GM21528 (cell line): ENCODE results near the gene LARGE1.

Experiments
- ATAC-seq: cut with Tn5 transposase; IDR thresholded peaks from one replicate; pipeline ENCODE4 v1.9.1; 2021; ENCODE audit warnings: mild to moderate bottlenecking, moderate library complexity; ENCODE audit not compliant: unreplicated experiment, low FRiP score

Gene LARGE1

DNA sequence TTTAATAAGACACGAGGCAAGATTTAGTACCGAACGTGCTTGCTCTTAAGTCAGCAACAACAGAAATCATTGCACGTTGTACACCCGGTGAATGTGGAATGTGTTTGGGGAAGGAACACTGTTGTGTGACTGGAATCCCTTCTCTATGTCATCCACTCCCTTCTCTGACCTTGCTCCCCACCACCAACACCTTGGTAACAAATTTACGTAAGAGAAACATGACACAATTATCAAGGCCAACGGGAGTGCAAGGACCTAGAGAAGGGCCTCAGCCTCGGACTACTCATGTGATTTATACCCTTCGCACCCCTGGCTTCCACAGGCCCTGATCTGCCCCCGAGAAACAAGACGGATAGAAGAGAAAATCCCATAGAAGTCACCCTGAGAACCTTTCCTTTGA, 236.2 kb downstream of the LARGE1 start:
- no peak for ATAC-seq

- no peak for ATAC-seq
These were observed 237.3 kb downstream of the LARGE1 start for GRCh38 chr22:33682927-33683326.

- no peak for ATAC-seq
These were observed 239.6 kb downstream of the LARGE1 start for GRCh38 chr22:33680632-33681031.

GRCh38 chr22:33678523-33678922, 241.8 kb downstream of the LARGE1 start:
- ATAC-seq = no peak

DNA sequence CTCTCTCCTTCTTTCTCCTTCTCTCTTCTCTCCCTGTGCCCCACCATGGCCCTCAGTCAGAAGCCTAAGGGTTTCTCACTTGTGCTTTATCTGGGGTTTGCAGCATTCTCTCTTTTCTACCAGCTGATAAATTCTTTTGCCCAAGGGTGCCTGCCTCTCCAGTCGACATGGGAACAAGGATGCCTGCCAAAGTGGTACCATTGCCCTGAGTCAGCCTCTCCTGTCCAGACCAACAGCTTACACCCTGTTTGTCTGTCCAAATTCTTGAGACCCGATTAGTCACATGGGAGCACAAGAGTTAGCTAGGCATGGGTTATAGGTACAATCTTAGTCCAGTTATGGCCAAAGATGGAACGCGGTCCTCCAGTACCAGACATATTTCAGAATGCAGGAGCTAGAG, 242.7 kb downstream of the LARGE1 start:
- no peak for ATAC-seq

DNA sequence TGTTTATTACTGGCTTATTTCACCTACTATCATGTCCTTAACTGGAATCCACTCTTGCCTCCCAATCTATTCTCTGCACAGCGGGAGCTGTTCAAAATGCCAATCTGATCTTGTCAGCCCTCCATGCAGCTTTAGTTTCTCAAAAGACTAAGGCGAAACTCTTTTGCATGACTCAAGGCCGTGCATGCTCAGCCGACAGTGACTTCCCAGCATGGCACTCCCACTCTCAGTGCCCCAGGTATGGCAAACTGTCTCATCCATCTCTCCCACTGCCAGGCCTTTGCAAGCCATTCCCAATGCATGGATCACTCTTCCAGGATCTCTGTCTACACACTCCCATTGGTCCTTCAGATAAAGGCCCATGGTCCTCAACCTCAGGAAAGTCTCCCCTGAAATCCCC, 245.9 kb downstream of the LARGE1 start:
- ATAC-seq = no peak

GRCh38 chr22:33669746-33670145, 250.5 kb downstream of the LARGE1 start:
- ATAC-seq = no peak

DNA sequence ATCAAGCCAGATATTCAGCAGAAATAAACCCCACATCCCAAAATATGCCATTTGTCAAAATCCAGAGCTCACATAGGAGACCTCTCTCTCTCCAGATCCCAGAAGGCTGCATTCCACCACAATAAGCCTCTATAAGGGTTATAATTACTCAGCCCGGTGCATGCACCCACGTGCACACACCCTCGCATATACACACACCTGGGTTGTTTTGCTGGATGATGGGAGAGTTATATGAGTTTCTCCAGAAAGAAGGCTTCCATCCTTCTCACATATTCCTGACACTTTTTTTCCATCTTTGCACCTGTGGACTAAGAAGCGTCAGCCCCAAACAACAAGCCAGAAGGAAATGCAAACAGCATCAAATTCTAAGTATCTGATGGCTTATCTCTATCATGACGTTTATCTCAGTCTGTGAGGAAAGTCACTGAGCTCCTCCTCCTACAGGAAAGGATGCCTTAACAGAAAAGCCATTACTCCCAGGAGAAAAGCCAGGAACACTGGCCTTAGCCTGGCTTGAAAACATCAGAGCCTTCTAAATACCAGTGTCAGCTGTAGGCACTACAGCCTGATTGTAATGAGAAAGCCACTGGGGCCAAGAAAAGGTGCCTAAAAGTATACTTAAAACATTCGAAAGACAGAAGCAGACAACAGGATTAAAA, 253.2 kb downstream of the LARGE1 start:
- no peak for ATAC-seq

- no peak for ATAC-seq
These were observed 253.9 kb downstream of the LARGE1 start for GRCh38 chr22:33666279-33666960.

DNA sequence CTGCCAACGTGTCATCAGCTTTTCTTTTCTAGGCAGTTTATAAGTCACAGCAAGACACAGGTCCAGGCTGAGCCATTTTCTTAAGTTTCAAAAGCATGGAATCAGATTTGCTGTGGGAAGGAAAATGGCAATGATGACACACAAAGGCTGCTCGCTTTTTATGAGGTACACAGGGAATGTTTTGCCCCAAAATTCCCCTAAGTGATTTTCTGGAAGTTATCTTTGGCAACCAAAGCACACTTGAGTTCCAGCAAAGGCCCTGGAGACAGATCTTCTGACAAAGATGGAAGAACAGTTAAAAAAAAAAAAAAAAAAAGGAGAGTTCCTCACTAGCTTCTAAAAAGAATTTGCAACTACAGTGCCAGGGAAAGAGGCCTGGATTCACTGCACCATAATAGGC, 260.8 kb downstream of the LARGE1 start:
- ATAC-seq = no peak

DNA sequence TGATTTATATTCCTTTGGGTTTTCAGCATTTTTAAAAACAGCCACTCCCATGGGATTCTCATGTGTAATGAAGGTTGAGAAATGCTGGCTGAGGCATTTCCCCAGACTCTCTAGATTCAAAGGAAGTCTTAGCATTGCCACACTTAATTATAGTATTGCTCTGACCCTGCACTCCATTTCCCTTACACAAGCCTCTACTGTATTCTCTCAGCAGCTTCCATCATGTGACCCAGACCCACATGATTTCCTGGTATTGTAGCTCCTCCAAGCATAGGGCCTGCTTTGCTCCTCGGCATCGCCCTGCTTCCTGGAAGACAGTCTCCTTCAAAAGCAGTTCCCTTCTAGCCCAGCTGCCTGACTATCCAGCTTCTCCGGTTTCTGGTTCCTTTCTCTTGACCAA, 261.5 kb downstream of the LARGE1 start:
- no peak for ATAC-seq

GRCh38 chr22:33657670-33658069, 262.6 kb downstream of the LARGE1 start:
- no peak for ATAC-seq

- no peak for ATAC-seq
These were observed 263.3 kb downstream of the LARGE1 start for GRCh38 chr22:33656808-33657628.

- no peak for ATAC-seq
These were observed 265.9 kb downstream of the LARGE1 start for GRCh38 chr22:33654173-33654895.

- ATAC-seq = no peak
These were observed 266.7 kb downstream of the LARGE1 start for GRCh38 chr22:33653532-33654063.

DNA sequence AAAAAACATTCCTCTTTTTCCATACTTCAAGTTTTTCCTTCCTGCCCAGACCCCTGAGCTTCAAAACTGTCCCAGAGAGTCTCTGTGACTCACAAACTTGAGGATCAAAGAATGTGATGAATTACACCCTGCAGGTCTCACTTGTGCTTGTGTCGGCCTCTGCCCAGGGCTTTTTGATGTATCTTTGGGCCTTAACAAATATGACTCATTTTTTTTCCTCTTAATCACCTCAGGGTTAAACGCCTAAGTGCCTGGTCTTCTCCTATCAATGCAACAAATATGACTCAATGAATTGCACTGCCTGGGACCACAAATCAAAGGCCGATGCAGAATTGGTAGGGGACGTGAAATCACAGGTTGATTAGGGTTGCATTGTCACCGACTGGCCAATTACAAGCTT, 267.7 kb downstream of the LARGE1 start:
- ATAC-seq = no peak

GRCh38 chr22:33650244-33650643, 270.0 kb downstream of the LARGE1 start:
- no peak for ATAC-seq

- no peak for ATAC-seq
These were observed 271.8 kb downstream of the LARGE1 start for GRCh38 chr22:33648478-33648877.

GRCh38 chr22:33640900-33641299, 279.4 kb downstream of the LARGE1 start:
- ATAC-seq = no peak

DNA sequence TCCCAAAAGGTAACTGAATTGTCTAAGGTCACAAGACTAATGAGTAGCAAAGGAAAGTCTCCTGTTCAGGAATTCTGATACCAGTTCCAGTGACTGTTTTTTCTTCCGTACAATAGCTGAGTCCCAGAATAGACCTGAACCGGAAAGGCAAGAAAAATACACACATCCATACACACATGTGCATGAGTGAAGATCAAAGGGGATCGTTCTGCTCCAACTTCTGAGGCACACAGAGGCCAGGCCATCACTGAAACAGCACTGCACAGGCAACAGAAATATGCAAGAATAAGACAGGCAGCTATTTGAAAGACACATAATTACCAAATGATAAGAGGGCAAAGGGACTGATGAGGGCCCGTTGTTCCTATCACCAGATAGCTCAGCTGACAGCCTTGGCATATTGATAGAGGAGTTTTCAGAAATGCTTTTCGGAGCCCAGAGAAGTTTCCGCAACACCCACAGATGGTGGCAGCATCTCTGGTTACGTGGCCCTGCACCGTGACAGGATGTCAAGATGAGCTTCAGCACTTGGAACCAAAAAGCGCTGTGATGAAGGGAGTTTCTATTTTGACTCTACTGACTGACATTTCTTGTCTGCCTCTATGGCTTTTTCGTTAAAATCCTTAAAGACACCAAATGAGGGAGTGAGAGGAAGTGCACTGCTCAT, 280.6 kb downstream of the LARGE1 start:
- ATAC-seq = no peak
